ENCODE data around the gene CD151.

- TF ChIP-seq CTCF (IDR thresholded peaks at IDR 0.05; ENCODE audit: low read depth, low read length, missing input control), result no peak
- no peak for TF ChIP-seq YY1 (IDR thresholded peaks at IDR 0.05)
- no peak for TF ChIP-seq FOXA1 (IDR thresholded peaks at IDR 0.05)
- no peak for TF ChIP-seq REST (IDR thresholded peaks at IDR 0.05)
- TF ChIP-seq EGR1 (IDR thresholded peaks at IDR 0.05; ENCODE audit: low read depth in 2 of 2), result no peak
- TF ChIP-seq JUND (IDR thresholded peaks at IDR 0.05), result no peak
These were observed 37.3 kb downstream of the CD151 start for GRCh38 chr11:870127-870413.

Measured in liver (tissue), 3 donors.